CD4-positive, alpha-beta T cell treated with Interleukin-6 at 100 ng/mL for 8 hours (primary cell): Measurements from ENCODE around the gene HOXC5.

Experiments
- DNase-seq: peaks from one replicate; pipeline ENCODE4 v3.0.0-alpha.2; 2020; ENCODE audit warnings: mixed read lengths, low spot score

HOXC5 gene

GRCh38 chr12:54019924-54020590, 12.8 kb upstream of the HOXC5 start:
- no peak for DNase-seq

GRCh38 chr12:54020591-54021405, 12.1 kb upstream of the HOXC5 start:
- no peak for DNase-seq

GRCh38 chr12:54021432-54022013, 11.3 kb upstream of the HOXC5 start:
- DNase-seq = no peak

GRCh38 chr12:54022960-54023884, 9.6 kb upstream of the HOXC5 start:
- DNase-seq = no peak

GRCh38 chr12:54024127-54024526, 8.7 kb upstream of the HOXC5 start:
- no peak for DNase-seq

GRCh38 chr12:54024581-54025305, 8.1 kb upstream of the HOXC5 start:
- no peak for DNase-seq

GRCh38 chr12:54025499-54026405, 7.1 kb upstream of the HOXC5 start:
- DNase-seq = no peak

- no peak for DNase-seq
These were observed 6.0 kb upstream of the HOXC5 start for GRCh38 chr12:54026640-54027441.

GRCh38 chr12:54027442-54027786, 5.4 kb upstream of the HOXC5 start:
- DNase-seq = no peak

GRCh38 chr12:54028314-54029201, 4.3 kb upstream of the HOXC5 start, which contains the start of gene HOXC6:
HOXC6 (plus strand) TSS chr12:54028440; CDS start chr12:54028522, 82 bp downstream.
- no peak for DNase-seq

- DNase-seq = no peak
These were observed 3.1 kb upstream of the HOXC5 start for GRCh38 chr12:54029529-54030441.

- DNase-seq = no peak
These were observed 2.4 kb upstream of the HOXC5 start for GRCh38 chr12:54030442-54030801.

GRCh38 chr12:54030889-54031471, 1.9 kb upstream of the HOXC5 start:
- DNase-seq = no peak

GRCh38 chr12:54031480-54031879, 1.4 kb upstream of the HOXC5 start:
- no peak for DNase-seq

- DNase-seq = no peak
These were observed 697 bp upstream of the HOXC5 start for GRCh38 chr12:54032086-54032619.

GRCh38 chr12:54033106-54033979, 493 bp downstream of the HOXC5 start:
- DNase-seq = no peak
